Measurements from ENCODE around the gene PPP1R26. TPM values are rescaled to one million over a fixed set of nuclear protein-coding genes. Genes with fewer than 3 reads are reported as not detected.

The PPP1R26 gene
- total RNA-seq, 1 donor from 2014 or later: 13.9 TPM

DNA sequence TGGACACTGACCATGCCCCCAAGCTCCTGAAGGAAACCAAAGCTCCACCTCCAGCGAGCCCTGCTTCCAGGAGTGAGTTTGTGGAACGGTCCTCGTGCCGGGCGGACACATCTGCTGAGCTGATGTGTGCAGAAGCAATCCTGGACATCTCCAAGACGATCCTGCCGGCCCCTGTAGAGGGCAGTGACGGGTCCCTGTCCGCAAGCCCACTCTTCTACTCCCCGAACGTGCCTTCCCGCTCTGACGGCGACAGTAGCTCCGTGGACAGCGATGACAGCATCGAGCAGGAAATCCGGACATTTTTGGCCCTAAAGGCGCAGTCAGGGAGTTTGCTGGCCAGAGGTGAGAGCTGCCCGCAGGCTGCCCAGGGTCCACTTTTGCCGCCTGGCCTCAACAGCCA is 6.2 kb downstream of the PPP1R26 start:
- DNase-seq (ENCODE audit: low spot score) (no peak), ATAC-seq (no peak)
- intact Hi-C loops (cut with DNase I): no loop called here

DNA sequence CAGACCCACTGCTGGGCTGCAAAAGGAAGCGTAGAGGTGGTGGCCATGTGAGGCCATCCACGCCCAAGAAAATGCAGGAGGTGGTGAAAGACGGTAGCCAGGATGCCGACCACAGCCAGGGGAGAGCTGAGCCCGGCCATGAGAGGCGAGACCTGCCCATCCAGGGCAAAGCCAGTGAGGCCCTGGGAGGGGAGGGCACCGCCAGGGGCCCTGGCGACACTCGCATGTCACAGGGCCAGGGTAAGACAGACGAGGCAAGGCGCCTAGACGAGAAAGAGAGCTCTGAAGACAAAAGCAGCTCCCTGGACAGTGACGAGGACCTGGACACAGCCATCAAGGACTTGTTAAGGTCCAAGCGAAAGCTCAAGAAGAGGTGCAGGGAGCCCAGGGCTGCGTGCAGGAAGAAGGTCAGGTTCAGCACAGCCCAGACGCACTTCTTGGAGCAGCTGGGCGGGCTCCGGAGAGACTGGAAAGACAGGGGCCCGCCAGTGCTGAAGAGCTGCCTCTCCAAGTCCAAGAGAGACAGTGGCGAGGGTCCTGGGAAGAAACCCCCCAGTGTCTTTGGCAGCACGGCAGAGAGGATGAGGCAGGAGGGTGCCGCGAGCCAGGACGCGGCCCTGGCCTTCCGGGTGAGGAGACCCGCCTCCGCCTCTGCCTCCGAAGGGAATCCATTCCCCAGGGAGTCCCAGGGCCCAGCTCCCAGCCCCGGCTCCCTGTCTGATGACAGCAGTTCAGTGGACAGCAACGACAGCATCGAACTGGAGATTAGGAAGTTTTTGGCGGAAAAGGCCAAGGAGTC is 6.9 kb downstream of the PPP1R26 start:
- no peak for ATAC-seq
- intact Hi-C loops (cut with DNase I): no loop called here
- no peak for DNase-seq (ENCODE audit: low spot score)

DNA sequence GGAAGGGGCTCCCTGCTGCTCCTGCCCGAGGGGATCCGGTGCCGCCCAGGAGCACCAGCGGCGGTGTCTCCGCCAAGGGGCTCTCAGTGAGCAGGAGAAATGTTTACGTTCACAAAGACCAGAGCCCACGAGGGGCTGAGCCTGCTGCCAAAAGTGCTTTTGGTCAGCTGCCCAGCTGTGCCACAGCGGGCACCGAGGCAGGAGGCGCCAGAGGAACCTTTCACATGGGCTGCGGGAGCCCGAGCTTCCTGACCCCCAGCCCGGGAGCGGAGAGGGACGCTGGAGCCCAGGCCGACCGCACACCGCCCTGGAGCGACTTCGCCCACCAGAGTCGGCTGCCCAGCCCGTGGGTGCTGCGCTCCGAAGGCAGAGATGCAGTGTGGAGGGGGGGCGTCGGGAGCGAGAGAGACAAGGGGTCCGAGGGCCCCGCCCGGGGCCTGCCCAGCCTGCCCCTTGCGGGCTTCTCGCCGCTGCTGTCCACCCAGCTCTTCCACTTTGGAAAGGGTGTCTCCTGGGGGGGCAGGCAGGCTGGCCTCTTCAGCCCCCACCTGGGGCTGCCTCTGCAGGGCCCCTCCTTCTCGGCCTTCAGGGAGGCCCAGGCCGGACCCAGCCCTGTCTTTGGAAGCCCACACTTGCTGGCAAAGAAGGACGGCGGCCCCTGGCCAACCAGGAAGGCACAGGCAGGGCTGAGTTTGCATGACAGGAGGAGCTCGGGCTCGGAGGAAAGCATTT is 7.9 kb downstream of the PPP1R26 start:
- intact Hi-C loops (cut with DNase I): no loop called here
- DNase-seq (ENCODE audit: low spot score) (no peak), ATAC-seq (no peak)

GRCh38 chr9:135488013-135488330 is 8.4 kb downstream of the PPP1R26 start:
- intact Hi-C loops (cut with DNase I): no loop called here
- DNase-seq (ENCODE audit: low spot score) (no peak), ATAC-seq (no peak)

- intact Hi-C loops (cut with DNase I): no loop called here
- DNase-seq (ENCODE audit: low spot score) (no peak), ATAC-seq (no peak)
Measured at GRCh38 chr9:135488527-135488926, 8.9 kb downstream of the PPP1R26 start.

GRCh38 chr9:135489188-135489906 is 9.8 kb downstream of the PPP1R26 start:
- intact Hi-C loops (cut with DNase I): no loop called here
- DNase-seq (ENCODE audit: low spot score) (no peak), ATAC-seq (no peak)

DNA sequence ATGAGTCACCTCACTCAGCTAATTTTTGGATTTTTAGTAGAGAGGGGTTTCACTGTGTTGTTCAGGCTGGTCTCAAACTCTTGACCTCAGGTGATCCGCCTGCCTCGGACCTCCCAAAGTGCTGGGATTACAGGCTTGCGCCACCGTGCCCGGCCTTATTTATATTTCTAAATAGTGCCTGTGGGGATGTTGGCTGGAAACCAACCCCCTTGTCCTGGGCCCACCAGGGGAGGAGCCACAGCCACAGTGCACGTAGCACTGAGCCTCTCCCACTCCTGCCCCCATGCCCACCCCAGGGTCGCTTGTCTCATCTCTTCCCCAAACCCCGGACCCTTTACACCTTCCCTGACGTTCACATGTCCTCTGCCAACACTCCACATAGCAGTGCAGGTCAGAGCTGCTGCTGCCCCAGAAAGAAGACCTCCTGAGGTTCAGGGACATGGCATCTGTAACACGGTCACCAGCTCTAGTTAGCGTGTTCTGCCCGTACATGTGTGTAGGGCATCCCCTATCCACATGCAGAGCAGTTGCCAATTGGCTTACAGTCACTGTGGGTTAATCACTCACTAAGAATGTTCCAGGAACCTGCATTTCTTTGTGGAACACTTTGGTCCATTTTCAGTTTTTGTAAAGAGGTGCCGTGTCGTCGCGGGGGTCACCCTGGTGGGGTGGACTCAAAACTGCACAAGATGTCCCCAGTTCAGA is 10.7 kb downstream of the PPP1R26 start:
- ATAC-seq (no peak), DNase-seq (ENCODE audit: low spot score) (no peak)
- intact Hi-C loops (cut with DNase I): no loop called here

DNA sequence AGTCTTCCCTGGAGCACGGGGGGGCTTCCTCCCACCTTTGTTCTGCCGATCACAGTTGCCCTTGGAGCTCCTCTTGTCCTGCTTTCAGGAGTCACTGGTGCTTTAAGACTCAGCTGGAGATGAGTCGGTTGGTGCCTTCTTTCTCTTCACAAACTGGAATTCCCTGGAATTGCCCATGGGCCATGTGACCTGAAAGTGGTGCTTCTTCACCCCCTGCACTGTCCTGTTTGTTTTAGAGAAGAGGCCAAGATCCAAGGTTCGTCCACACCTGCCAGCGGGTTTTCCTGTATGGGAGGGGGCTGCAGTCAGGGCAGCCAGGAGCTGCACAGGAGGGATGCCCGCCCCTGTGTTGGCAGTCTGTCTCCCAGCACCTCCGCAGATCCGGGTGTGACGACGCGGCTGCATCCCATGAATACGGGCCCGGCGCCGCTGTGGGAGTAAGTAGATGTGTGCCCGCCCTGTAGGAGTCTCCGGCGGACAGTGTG is 11.4 kb downstream of the PPP1R26 start:
- intact Hi-C loops (cut with DNase I): no loop called here
- ATAC-seq: no peak
- DNase-seq (ENCODE audit: low spot score): no peak

DNA sequence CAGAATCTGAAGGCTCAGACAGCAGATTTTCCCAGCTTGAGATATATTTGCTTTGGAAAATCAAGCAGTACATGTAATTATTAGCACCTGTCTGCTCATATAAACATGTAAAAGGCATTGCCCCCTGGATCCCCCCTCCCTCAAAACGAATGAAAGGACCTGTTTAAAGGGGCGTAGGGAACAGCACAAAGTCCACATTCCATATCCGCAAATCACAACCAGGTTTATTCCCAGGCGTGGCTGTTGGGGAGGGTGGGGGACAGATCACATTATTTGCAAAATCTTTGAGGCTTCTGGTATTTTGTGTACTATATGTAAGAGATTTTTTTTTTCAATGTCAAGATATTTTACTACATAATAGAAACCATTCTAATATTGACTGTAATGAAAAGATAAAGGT is 12.2 kb downstream of the PPP1R26 start:
- intact Hi-C loops (cut with DNase I): no loop called here
- DNase-seq (ENCODE audit: low spot score) (no peak), ATAC-seq (no peak)

DNA sequence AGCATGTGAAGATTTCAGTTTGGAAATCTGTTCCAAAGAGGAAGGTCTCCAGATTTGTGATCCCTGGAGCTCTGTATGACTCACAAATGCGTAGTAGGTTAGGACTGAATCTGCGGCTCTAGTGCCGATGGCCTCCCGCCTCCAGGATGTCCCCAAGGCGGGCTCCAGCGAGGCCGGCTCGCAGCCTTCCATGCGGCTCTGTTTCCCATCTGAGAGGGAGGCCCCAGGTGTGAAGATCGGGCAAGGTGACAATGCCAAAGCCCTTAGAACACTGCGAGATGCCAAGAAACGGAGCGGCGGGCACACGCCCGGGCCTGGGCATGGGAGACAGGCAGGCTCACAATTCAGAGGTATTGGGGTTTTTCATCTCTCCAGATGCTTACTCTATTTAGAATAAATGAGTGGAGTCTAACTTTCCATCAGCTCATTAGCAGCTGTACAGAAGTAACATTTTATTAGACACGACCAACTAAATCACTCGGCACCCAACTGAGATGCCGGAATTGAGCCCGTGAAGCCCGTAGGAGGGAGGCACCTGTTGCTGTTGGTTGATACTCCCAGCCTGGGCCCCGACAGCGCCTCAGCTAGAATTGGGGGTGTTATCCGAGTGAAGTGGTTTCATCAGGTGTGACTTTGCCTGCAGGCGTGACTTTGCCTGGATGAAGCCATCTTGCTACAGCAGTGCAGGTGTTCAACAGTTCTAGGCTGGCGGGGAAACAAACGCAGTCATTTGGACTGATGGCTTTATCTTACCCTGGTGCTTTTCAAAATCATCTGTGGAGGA is 13.5 kb downstream of the PPP1R26 start:
- no peak for ATAC-seq
- DNase-seq (ENCODE audit: low spot score): no peak
- intact Hi-C loops (cut with DNase I): no loop called here

DNA sequence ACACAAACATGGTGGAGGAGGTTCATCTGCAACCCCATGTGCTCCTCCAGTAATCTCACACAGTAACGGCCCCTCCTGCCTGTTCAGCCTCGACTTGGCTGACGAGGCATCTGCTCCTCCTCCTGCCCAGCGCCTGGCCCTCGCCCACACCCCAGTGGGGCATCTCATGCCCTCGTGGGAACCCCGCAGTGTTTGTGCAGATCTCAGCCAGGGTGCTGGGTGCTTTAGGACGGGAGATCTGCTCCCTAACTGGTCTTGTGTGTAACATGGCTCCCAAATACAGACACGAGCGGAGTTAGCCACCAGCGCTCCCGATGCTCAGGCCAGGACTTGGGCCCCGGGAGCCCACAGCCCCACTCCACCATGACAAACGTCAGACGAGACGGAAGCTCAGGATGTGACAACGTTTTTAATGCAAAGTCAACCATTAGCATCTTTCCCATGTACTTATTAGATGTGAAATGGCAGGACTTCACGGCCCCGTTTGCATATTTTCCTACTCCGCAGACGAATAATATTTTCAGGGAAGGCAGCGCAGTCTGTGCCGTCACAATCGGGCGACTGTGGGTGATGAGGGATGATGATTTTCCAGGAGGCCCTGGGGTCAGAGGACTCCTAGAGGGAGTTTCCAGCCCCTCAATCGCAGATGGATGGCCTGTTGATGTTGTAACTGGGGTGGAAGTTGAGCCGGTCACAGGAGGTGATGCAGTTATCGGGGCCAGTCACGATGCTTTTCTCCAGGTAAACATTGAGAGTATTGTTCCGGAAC is 15.4 kb downstream of the PPP1R26 start:
- intact Hi-C loops (cut with DNase I): no loop called here
- DNase-seq (ENCODE audit: low spot score) (peak; percentile 12), ATAC-seq (no peak)

GRCh38 chr9:135498381-135499126 is 19.0 kb downstream of the PPP1R26 start:
- DNase-seq (ENCODE audit: low spot score) (peak; percentile 53), ATAC-seq (no peak)
- intact Hi-C loops (cut with DNase I): no loop called here

GRCh38 chr9:135499326-135500070 is 19.9 kb downstream of the PPP1R26 start:
- intact Hi-C loops (cut with DNase I): no loop called here
- peak; percentile 95 for ATAC-seq
- DNase-seq (ENCODE audit: low spot score): peak; percentile 99

- no peak for DNase-seq (ENCODE audit: low spot score)
- ATAC-seq: peak; percentile 48
- intact Hi-C loops (cut with DNase I): no loop called here
Measured at GRCh38 chr9:135500071-135500524, 20.5 kb downstream of the PPP1R26 start.

GRCh38 chr9:135500525-135501260 is 21.1 kb downstream of the PPP1R26 start, which contains the start of gene MRPS2:
MRPS2 (plus strand) TSS chr9:135500682; CDS start chr9:135500711, 29 bp downstream.
- peak; percentile 91 for DNase-seq (ENCODE audit: low spot score)
- intact Hi-C loops (cut with DNase I): no loop called here
- peak; percentile 95 for ATAC-seq

Measured in sciatic nerve (tissue), 2 donors.